ENCODE results near the gene JCAD.

- TF ChIP-seq, protein P1, sequence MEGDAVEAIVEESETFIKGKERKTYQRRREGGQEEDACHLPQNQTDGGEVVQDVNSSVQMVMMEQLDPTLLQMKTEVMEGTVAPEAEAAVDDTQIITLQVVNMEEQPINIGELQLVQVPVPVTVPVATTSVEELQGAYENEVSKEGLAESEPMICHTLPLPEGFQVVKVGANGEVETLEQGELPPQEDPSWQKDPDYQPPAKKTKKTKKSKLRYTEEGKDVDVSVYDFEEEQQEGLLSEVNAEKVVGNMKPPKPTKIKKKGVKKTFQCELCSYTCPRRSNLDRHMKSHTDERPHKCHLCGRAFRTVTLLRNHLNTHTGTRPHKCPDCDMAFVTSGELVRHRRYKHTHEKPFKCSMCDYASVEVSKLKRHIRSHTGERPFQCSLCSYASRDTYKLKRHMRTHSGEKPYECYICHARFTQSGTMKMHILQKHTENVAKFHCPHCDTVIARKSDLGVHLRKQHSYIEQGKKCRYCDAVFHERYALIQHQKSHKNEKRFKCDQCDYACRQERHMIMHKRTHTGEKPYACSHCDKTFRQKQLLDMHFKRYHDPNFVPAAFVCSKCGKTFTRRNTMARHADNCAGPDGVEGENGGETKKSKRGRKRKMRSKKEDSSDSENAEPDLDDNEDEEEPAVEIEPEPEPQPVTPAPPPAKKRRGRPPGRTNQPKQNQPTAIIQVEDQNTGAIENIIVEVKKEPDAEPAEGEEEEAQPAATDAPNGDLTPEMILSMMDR (IDR thresholded peaks at IDR 0.05): no peak
- TF ChIP-seq ZFX (IDR thresholded peaks at IDR 0.05; ENCODE audit: borderline replicate concordance): no peak
Observed at GRCh38 chr10:30062582-30062981, 3.2 kb upstream of the JCAD start.

All from 22Rv1 (cell line).